ENCODE data around the gene SLC46A2.

DNA sequence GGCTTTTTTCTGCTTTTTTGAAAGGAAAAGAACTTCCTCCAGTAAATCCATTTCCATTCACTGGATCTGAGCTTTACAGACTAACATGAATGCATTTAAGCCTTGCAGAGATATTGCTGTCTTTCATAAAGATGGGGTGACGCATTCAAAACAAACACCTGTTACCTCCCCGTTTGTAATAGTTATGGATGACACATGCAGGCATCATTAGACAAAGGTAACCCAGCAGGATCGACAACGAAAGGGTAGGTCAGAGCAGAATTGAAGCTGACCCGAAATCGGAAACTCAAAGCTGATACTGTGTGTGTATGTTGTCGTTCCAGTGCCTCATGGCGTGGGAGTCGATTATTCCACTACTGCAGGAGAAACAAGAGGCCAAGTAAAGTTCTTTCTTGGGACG, 22.2 kb downstream of the SLC46A2 start:
- TF ChIP-seq POLR2A (IDR thresholded peaks at IDR 0.05; ENCODE audit: low read depth): no peak
- TF ChIP-seq, protein P1, sequence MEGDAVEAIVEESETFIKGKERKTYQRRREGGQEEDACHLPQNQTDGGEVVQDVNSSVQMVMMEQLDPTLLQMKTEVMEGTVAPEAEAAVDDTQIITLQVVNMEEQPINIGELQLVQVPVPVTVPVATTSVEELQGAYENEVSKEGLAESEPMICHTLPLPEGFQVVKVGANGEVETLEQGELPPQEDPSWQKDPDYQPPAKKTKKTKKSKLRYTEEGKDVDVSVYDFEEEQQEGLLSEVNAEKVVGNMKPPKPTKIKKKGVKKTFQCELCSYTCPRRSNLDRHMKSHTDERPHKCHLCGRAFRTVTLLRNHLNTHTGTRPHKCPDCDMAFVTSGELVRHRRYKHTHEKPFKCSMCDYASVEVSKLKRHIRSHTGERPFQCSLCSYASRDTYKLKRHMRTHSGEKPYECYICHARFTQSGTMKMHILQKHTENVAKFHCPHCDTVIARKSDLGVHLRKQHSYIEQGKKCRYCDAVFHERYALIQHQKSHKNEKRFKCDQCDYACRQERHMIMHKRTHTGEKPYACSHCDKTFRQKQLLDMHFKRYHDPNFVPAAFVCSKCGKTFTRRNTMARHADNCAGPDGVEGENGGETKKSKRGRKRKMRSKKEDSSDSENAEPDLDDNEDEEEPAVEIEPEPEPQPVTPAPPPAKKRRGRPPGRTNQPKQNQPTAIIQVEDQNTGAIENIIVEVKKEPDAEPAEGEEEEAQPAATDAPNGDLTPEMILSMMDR (IDR thresholded peaks at IDR 0.05): no peak
- TF ChIP-seq POLR2AphosphoS5 (IDR thresholded peaks at IDR 0.05): no peak
- TF ChIP-seq EP300 (IDR thresholded peaks at IDR 0.05): no peak
